GM12891 (cell line): ENCODE results near the gene SMPD3.

Source experiments
- DNase-seq: peaks from one replicate; pipeline ENCODE4 v3.0.0; 2011; ENCODE audit warnings: low spot score; ENCODE audit not compliant: insufficient read length
- FAIRE-seq: peaks from 2 replicates; lab custom pipeline; 2011; peaks lifted over from hg19 to GRCh38; lab: Jason Lieb, UNC
- PAX5 ChIP-seq: IDR thresholded peaks from 2 replicates; pipeline ENCODE4 v1.6.1; 2011; ENCODE audit warnings: low read length, moderate library complexity, mild to moderate bottlenecking; ENCODE audit not compliant: insufficient read depth, severe bottlenecking
- POLR2A ChIP-seq: IDR thresholded peaks from 2 replicates; pipeline ENCODE4 v1.6.1; 2011; ENCODE audit warnings: low read depth, low read length, control low read depth
- POLR2AphosphoS5 ChIP-seq: IDR thresholded peaks from 2 replicates; pipeline ENCODE4 v1.6.1; 2011; ENCODE audit warnings: low read depth, low read length, control low read depth
- POU2F2 ChIP-seq: IDR thresholded peaks from 2 replicates; pipeline ENCODE4 v1.6.1; 2011; ENCODE audit warnings: low read depth, mild to moderate bottlenecking, control low read depth, low read length, moderate library complexity
- SPI1 ChIP-seq: IDR thresholded peaks from 2 replicates; pipeline ENCODE4 v1.6.1; 2011; ENCODE audit warnings: low read depth, low read length, control low read depth
- TAF1 ChIP-seq: IDR thresholded peaks from 2 replicates; pipeline ENCODE4 v1.6.1; 2011; ENCODE audit warnings: low read depth, low read length, control low read depth

The SMPD3 gene

DNA sequence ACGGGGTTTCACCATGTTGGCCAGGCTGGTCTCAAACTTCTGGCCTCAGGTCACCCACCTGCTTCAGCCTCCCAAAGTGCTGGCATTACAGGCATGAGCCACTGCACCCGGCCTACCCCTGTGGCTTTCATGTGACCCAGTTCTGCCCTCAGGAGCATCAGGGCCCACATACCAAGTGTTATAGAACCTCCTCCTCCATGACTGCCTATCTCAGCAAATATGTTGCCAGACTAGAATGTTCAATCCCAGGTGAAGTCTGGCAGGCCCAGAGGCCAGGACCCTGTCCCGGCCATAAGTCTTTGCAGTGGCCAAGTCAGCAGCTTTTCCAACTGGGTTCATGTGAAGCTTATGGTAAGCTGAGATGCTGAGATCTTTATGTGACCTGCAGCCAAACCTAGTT lies 9.8 kb upstream of the SMPD3 start:
- no peak for DNase-seq
- TF ChIP-seq PAX5: no peak
- no peak for FAIRE-seq

DNA sequence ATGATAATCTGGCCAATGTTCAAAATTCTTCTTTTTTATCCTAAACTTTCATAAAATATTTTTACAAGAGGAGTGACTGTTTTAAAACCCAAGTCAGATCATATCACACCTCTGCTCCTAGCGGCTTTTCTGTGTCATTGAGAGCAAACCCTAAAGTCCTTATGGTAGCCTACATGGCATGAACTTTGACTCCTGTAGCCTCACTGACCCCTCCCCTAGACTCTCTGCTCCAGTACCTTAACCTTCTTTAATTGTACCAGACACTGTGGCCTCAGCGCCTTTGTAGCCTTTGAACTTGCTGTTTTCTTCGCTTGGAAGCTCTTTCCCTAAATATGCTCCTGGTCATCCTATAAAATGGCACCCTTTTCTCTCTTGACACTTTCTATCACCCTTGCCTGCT lies 7.3 kb upstream of the SMPD3 start:
- FAIRE-seq (no peak), DNase-seq (no peak)
- no peak for TF ChIP-seq SPI1
- no peak for TF ChIP-seq POLR2AphosphoS5
- TF ChIP-seq POLR2A: no peak
- TF ChIP-seq POU2F2: no peak
- no peak for TF ChIP-seq PAX5
- no peak for TF ChIP-seq TAF1

DNA sequence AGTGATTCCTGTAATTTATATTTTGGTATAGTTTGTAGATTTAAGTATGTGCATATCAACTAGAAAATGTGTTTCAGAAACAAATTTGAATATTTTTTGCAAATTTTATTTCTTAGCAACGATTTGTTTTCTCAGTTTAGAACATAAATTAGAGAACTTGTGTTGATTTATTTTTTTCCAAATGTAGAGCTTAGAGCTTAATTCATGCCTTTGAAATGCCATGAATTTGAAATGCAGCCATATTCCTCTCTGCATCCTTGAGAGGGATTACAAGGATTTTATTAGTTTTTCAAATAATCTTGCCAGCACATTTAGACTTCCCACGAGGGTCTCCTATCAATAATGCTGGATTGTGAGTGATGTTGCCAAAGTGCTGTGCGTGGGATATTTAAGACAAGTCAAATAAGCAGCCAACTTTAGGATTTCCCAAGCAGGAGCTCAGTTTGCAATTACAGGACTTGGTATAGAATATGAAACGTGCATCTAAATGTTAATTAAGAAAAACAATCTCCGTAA lies 6.7 kb upstream of the SMPD3 start:
- no peak for DNase-seq
- TF ChIP-seq POLR2AphosphoS5: no peak
- no peak for TF ChIP-seq TAF1
- no peak for TF ChIP-seq POU2F2
- TF ChIP-seq SPI1: no peak
- TF ChIP-seq POLR2A: no peak
- TF ChIP-seq PAX5: no peak
- no peak for FAIRE-seq

DNA sequence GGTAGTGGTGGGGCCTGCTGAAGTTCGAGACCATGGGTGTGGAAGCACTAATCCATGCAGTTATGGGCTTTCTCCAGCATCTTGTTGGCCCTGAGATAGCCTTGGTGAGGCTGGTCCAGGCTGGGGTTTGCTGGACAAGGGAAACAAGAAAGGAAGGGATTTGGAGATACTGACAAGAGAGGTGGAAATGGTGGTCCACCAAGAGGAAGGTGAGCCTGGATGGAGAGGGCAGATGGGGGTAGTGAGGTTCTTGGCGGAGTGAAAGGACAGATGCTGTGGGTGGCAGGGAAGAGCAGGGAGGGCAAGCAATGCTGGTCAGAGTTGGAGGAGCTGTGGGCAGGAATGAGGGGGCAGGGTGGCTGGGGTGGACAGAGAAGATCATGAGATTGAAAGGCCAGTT lies 5.5 kb upstream of the SMPD3 start:
- FAIRE-seq: no peak
- no peak for TF ChIP-seq POLR2AphosphoS5
- TF ChIP-seq POU2F2: no peak
- no peak for TF ChIP-seq TAF1
- TF ChIP-seq POLR2A: no peak
- TF ChIP-seq PAX5: no peak
- TF ChIP-seq SPI1: no peak
- no peak for DNase-seq

DNA sequence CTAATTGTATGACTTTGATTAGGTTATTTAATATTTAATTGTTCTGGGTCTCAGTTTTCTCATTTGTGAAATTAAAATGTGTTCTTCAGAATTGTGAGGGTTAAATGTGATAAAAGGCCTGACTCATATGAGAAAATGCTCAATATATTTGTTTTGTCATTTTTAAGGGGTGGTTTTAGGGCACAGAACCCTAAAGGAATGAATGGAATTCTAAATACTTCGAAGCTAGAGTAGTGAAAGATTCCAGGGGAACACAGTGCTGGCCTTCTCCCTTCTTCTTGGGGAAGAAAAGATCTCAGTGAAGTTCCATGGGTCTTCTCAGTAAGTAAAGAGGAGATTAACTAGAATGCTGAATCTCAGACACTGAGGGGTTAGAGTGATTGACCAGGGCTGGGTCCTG lies 3.9 kb upstream of the SMPD3 start:
- DNase-seq (no peak), FAIRE-seq (no peak)
- TF ChIP-seq SPI1 (no peak), POLR2A (no peak), PAX5 (no peak)

DNA sequence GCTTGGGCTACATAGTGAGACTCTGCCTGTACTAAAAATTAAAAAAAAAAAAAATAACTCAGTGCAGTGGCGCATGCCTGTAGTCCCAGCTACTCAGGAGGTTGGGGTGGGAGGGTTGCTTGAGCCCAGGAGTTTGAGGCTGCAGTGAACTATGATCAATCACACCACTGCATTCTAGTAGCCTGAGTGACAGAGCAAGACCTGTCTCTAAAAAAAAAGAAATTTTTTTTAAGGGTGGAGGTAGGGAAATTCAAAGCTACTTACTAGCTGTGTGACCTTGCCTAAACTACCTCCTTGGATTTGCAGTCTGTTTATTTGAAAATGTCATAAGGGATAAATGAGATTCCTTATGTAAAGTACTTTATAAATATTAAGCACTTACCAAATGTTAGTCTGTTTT lies 3.4 kb upstream of the SMPD3 start:
- no peak for TF ChIP-seq POLR2A
- TF ChIP-seq POLR2AphosphoS5: no peak
- TF ChIP-seq PAX5: no peak
- TF ChIP-seq TAF1: no peak
- TF ChIP-seq POU2F2: no peak
- no peak for TF ChIP-seq SPI1
- DNase-seq: no peak
- FAIRE-seq: no peak

- FAIRE-seq (no peak), DNase-seq (no peak)
- TF ChIP-seq POLR2AphosphoS5: no peak
- no peak for TF ChIP-seq POU2F2
- no peak for TF ChIP-seq PAX5
- TF ChIP-seq SPI1: no peak
- no peak for TF ChIP-seq TAF1
- no peak for TF ChIP-seq POLR2A
These were observed 2.5 kb upstream of the SMPD3 start for GRCh38 chr16:68450741-68451255.

DNA sequence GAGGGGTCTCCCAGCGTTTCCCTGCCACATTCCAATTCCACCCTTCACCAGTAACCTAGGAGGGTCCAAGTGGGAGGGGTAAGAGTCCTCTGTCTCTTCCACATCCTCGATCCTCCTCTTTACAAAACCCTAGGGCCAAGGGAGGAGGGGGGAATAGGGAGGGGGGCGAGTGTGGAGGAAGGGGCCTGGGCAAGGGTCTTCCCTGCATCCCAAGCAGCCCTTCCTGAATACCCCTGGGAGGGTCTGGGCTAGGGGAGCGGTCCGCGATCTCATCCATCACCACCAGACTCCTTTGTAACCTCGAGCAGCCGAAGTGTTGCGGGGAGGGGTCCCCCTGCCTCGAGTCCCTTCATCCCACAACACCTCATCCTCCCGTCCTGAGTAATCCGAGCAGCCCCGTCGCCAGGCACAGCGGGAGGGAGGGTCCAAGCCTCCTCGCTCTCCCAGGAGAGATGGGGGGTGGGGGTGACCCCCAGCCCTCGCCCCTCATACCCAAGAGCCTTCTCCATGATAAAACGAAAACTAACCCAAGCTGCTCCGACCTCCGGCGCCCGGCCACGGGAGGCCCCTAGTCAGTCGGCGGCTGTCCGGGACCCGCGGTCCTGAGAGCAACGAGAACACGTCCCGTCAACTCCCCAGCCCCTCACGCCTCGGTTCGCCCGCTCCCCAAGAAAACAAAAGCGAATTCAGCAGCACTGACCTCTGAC lies 502 bp downstream of the SMPD3 start:
- no peak for TF ChIP-seq POLR2A
- no peak for TF ChIP-seq SPI1
- TF ChIP-seq POU2F2: no peak
- TF ChIP-seq PAX5: no peak
- no peak for TF ChIP-seq POLR2AphosphoS5
- no peak for TF ChIP-seq TAF1
- DNase-seq: no peak
- FAIRE-seq: peak; percentile 51

- no peak for FAIRE-seq
- DNase-seq: no peak
- TF ChIP-seq SPI1: no peak
- TF ChIP-seq POLR2A: no peak
- no peak for TF ChIP-seq PAX5
- TF ChIP-seq POU2F2: no peak
- no peak for TF ChIP-seq POLR2AphosphoS5
- TF ChIP-seq TAF1: no peak
These were observed 1.3 kb downstream of the SMPD3 start for GRCh38 chr16:68446681-68447652.

- DNase-seq (peak; percentile 42), FAIRE-seq (peak; percentile 92)
- TF ChIP-seq SPI1: no peak
- TF ChIP-seq PAX5: no peak
- TF ChIP-seq POLR2AphosphoS5: no peak
- TF ChIP-seq POU2F2: no peak
- no peak for TF ChIP-seq TAF1
- no peak for TF ChIP-seq POLR2A
These were observed 2.9 kb downstream of the SMPD3 start for GRCh38 chr16:68445458-68445857.
